Vagina (tissue), 2 donors: Measurements from ENCODE around the gene SLC23A2.

ENCODE experiments used
- CTCF ChIP-seq, 3 experiments: fragments of 450-650 bp in 2 of 3; fragments of 200-600 bp in 1 of 3; sonication (generic) in 1 of 3; IDR thresholded peaks; one replicate each; pipeline ENCODE4 v1.5.1; 2017 to 2019; ENCODE audit warnings: antibody characterized with exemption in 3 of 3, mild to moderate bottlenecking in 2 of 3, moderate library complexity in 2 of 3
- POLR2A ChIP-seq, 2 donors: fragments of 450-650 bp; IDR thresholded peaks; one replicate each; pipeline ENCODE4 v1.6.1; 2017; ENCODE audit warnings: antibody characterized with exemption in 2 of 2, mild to moderate bottlenecking in 2 of 2, moderate library complexity in 2 of 2

GRCh38 chr20:4998160-4998651, 3.1 kb downstream of the SLC23A2 start:
- TF ChIP-seq POLR2A (IDR thresholded peaks at IDR 0.05), result no peak
- no peak for TF ChIP-seq CTCF (IDR thresholded peaks at IDR 0.05)
